BE2C (cell line): ENCODE data around the gene KCNAB1.
"Not testable (repeated sequence)": the region's sequence is repeated elsewhere in the genome, so short reads cannot be mapped to it uniquely, and the experiment has no call there.

Experiments used
- DNase-seq: peaks from one replicate; pipeline ENCODE4 v3.0.0-alpha.2; 2020
- H3K27me3 ChIP-seq: fragments of 250-450 bp; sonication (Bioruptor Pico); 2 replicates; pipeline ENCODE4 v1.5.1; 2020; ENCODE audit warnings: mild to moderate bottlenecking
- H3K36me3 ChIP-seq: fragments of 250-450 bp; sonication (Bioruptor Pico); 2 replicates; pipeline ENCODE4 v1.5.1; 2020; ENCODE audit warnings: mild to moderate bottlenecking
- H3K4me1 ChIP-seq: fragments of 250-450 bp; sonication (Bioruptor Pico); 2 replicates; pipeline ENCODE4 v1.5.1; 2020
- H3K4me3 ChIP-seq: 2 replicates; pipeline ENCODE4 v1.5.1; 2011; ENCODE audit warnings: low read depth, low read length
- H3K9me3 ChIP-seq: fragments of 250-450 bp; sonication (Bioruptor Pico); 2 replicates; pipeline ENCODE4 v1.5.1; 2020
- CTCF ChIP-seq: IDR thresholded peaks from 2 replicates; pipeline ENCODE4 v1.5.1; 2012; ENCODE audit warnings: mild to moderate bottlenecking, low read depth, low read length

KCNAB1 gene

GRCh38 chr3:156098437-156099035, 21.8 kb upstream of the KCNAB1 start:
- Histone ChIP-seq H3K36me3 (no peaks in the 10 kb centered on the region), H3K4me1 (no peaks in the 10 kb centered on the region), H3K9me3 (no peaks in the 10 kb centered on the region), H3K4me3 (no peak overlapping the region), H3K27me3 (no peaks in the 10 kb centered on the region)
- no peak for DNase-seq
- TF ChIP-seq CTCF = no peak

GRCh38 chr3:156099348-156099747, 21.0 kb upstream of the KCNAB1 start:
- DNase-seq, H3K27me3 ChIP-seq, H3K9me3 ChIP-seq, H3K4me3 ChIP-seq, H3K36me3 ChIP-seq, H3K4me1 ChIP-seq: not testable (repeated sequence)

GRCh38 chr3:156099984-156100383, 20.4 kb upstream of the KCNAB1 start:
- not testable (repeated sequence) for H3K9me3 ChIP-seq, H3K4me1 ChIP-seq, H3K27me3 ChIP-seq, H3K4me3 ChIP-seq, H3K36me3 ChIP-seq, DNase-seq

GRCh38 chr3:156102267-156102931, 18.0 kb upstream of the KCNAB1 start:
- Histone ChIP-seq H3K4me1 (no peaks in the 10 kb centered on the region), H3K36me3 (no peaks in the 10 kb centered on the region), H3K4me3 (no peak overlapping the region), H3K9me3 (no peaks in the 10 kb centered on the region), H3K27me3 (peaks cover 9% of the 10 kb centered on the region)
- TF ChIP-seq CTCF = no peak
- no peak for DNase-seq

- H3K4me3 ChIP-seq = no peak overlapping the region
- H3K4me1 ChIP-seq = no peaks in the 10 kb centered on the region
- peak; percentile 35 for TF ChIP-seq CTCF
- H3K36me3 ChIP-seq = no peaks in the 10 kb centered on the region
- H3K27me3 ChIP-seq = peaks cover 27% of the 10 kb centered on the region
- no peaks in the 10 kb centered on the region for H3K9me3 ChIP-seq
- no peak for DNase-seq
Measured at GRCh38 chr3:156106721-156107373, 13.5 kb upstream of the KCNAB1 start.

- H3K27me3 ChIP-seq = peaks cover 27% of the 10 kb centered on the region
Measured at GRCh38 chr3:156107504-156107903, 12.9 kb upstream of the KCNAB1 start.

More at GRCh38 chr3:156107504-156107903, 12.9 kb upstream of the KCNAB1 start:
- no peak for DNase-seq
- Histone ChIP-seq H3K4me1 (no peaks in the 10 kb centered on the region), H3K4me3 (no peak overlapping the region), H3K36me3 (no peaks in the 10 kb centered on the region), H3K9me3 (no peaks in the 10 kb centered on the region)
- no peak for TF ChIP-seq CTCF
